ENCODE results near the gene RAP1GAP2. TPM values are rescaled to one million over a fixed set of nuclear protein-coding genes. Genes with fewer than 3 reads are reported as not detected.

RAP1GAP2 gene
- total RNA-seq, 1 experiment from 2014 or later, result 72.8 TPM

DNA sequence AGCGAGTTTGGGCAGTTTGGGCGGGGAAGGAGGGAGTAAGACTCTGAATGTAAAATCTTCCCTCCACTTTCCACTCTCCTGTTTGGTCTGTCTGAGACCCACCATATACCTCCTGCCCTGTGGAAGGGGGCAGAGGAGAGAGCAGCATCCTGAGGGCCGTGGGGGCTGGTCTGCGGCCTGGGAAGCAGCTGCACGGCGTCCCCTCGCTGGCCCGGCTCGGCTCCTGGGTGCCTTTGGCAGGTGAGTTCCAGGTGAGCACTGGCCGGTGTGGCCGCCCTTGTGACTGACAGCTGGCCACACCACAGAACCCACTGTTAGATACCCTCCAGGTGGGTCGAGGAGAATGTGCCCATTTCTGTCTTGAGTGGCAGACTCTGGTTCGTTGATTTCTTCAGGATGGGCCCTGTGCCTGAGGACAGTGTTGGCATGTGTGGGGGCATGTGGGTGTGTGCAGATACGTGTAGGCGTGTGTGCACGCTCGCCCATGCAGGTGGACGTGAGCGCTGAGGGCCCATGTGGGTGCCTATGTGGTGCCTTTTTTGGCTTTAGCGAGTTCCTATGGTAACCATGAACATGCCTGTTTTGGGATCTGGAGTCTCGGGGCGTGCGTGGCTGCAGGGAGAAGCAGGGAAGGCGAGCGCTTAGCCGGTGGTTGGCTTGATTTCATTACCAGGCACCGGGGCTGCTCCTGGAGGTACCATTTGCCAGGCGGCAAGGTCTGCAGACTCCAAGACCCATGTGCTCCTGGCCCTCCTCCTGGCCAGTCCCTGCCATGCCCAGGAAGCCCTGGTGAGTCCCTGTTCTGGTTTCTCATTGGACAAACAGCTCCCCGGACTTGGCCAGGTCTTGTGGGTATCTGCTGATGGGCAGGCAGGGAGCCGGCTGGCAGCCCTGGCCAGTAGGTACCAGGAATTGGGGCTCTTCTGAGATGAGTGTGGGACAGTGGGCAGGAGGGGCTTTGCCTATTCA, 12.4 kb downstream of the RAP1GAP2 start (continued):
- TF ChIP-seq, protein P1, sequence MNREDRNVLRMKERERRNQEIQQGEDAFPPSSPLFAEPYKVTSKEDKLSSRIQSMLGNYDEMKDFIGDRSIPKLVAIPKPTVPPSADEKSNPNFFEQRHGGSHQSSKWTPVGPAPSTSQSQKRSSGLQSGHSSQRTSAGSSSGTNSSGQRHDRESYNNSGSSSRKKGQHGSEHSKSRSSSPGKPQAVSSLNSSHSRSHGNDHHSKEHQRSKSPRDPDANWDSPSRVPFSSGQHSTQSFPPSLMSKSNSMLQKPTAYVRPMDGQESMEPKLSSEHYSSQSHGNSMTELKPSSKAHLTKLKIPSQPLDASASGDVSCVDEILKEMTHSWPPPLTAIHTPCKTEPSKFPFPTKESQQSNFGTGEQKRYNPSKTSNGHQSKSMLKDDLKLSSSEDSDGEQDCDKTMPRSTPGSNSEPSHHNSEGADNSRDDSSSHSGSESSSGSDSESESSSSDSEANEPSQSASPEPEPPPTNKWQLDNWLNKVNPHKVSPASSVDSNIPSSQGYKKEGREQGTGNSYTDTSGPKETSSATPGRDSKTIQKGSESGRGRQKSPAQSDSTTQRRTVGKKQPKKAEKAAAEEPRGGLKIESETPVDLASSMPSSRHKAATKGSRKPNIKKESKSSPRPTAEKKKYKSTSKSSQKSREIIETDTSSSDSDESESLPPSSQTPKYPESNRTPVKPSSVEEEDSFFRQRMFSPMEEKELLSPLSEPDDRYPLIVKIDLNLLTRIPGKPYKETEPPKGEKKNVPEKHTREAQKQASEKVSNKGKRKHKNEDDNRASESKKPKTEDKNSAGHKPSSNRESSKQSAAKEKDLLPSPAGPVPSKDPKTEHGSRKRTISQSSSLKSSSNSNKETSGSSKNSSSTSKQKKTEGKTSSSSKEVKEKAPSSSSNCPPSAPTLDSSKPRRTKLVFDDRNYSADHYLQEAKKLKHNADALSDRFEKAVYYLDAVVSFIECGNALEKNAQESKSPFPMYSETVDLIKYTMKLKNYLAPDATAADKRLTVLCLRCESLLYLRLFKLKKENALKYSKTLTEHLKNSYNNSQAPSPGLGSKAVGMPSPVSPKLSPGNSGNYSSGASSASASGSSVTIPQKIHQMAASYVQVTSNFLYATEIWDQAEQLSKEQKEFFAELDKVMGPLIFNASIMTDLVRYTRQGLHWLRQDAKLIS (CRISPR knock-in tag; IDR thresholded peaks at IDR 0.05; ENCODE audit: borderline replicate concordance), result no peak
- no peak for TF ChIP-seq NFE2L1 (CRISPR knock-in tag; IDR thresholded peaks at IDR 0.05)
- TF ChIP-seq, protein P2, sequence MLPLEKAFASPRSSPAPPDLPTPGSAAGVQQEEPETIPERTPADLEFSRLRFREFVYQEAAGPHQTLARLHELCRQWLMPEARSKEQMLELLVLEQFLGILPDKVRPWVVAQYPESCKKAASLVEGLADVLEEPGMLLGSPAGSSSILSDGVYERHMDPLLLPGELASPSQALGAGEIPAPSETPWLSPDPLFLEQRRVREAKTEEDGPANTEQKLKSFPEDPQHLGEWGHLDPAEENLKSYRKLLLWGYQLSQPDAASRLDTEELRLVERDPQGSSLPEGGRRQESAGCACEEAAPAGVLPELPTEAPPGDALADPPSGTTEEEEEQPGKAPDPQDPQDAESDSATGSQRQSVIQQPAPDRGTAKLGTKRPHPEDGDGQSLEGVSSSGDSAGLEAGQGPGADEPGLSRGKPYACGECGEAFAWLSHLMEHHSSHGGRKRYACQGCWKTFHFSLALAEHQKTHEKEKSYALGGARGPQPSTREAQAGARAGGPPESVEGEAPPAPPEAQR (CRISPR knock-in tag; IDR thresholded peaks at IDR 0.05), result no peak

- Mint-ChIP-seq H3K36me3 (no peaks in the 10 kb centered on the region), H3K9me3 (no peaks in the 10 kb centered on the region), H3K27me3 (ENCODE audit: low read depth) (no peaks in the 10 kb centered on the region), H3K27ac (no peak overlapping the region), H3K4me1 (peaks cover 10% of the 10 kb centered on the region), H3K4me3 (no peak overlapping the region)
- DNase-seq (ENCODE audit: low spot score), result no peak
- no peak for ATAC-seq
- ChIA-PET POLR2A (no interaction called here), CTCF (interaction anchor here (0.6 to 1.3 kb wide), 3 partner anchors 23 to 53 kb away, joined by 3 to 4 read pairs (median 3); no protein-coding TSS in a partner anchor)
- TF ChIP-seq ZBTB21 (CRISPR knock-in tag; IDR thresholded peaks at IDR 0.05; ENCODE audit: borderline replicate concordance) (no peak), ZNF219 (CRISPR knock-in tag; IDR thresholded peaks at IDR 0.05; ENCODE audit: borderline replicate concordance) (no peak), ATF6 (CRISPR knock-in tag; IDR thresholded peaks at IDR 0.05) (no peak), RORB (CRISPR knock-in tag; IDR thresholded peaks at IDR 0.05) (no peak), ETV6 (CRISPR knock-in tag; IDR thresholded peaks at IDR 0.05) (no peak), STAT6 (CRISPR knock-in tag; conservative IDR thresholded peaks at IDR 0.05; ENCODE audit: low read depth) (no peak), FOXK1 (CRISPR knock-in tag; IDR thresholded peaks at IDR 0.05) (no peak), ZBTB43 (CRISPR knock-in tag; IDR thresholded peaks at IDR 0.05) (no peak), ELF4 (CRISPR knock-in tag; IDR thresholded peaks at IDR 0.05; ENCODE audit: low read depth) (no peak), E2F4 (CRISPR knock-in tag; IDR thresholded peaks at IDR 0.05; ENCODE audit: borderline replicate concordance, low read depth) (no peak), TEAD4 (CRISPR knock-in tag; IDR thresholded peaks at IDR 0.05) (no peak), ATF1 (CRISPR knock-in tag; IDR thresholded peaks at IDR 0.05) (no peak), IRF2 (CRISPR knock-in tag; IDR thresholded peaks at IDR 0.05; ENCODE audit: borderline replicate concordance, low read depth) (no peak), SP1 (CRISPR knock-in tag; conservative IDR thresholded peaks at IDR 0.05) (no peak), NR3C1 (CRISPR knock-in tag; conservative IDR thresholded peaks at IDR 0.05; ENCODE audit: low read depth) (no peak), ZNF396 (CRISPR knock-in tag; IDR thresholded peaks at IDR 0.05; ENCODE audit: borderline replicate concordance) (no peak)
- TF ChIP-seq, protein P3, sequence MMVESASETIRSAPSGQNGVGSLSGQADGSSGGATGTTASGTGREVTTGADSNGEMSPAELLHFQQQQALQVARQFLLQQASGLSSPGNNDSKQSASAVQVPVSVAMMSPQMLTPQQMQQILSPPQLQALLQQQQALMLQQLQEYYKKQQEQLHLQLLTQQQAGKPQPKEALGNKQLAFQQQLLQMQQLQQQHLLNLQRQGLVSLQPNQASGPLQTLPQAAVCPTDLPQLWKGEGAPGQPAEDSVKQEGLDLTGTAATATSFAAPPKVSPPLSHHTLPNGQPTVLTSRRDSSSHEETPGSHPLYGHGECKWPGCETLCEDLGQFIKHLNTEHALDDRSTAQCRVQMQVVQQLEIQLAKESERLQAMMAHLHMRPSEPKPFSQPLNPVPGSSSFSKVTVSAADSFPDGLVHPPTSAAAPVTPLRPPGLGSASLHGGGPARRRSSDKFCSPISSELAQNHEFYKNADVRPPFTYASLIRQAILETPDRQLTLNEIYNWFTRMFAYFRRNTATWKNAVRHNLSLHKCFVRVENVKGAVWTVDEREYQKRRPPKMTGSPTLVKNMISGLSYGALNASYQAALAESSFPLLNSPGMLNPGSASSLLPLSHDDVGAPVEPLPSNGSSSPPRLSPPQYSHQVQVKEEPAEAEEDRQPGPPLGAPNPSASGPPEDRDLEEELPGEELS (CRISPR knock-in tag; IDR thresholded peaks at IDR 0.05), result no peak
These were observed 13.1 kb downstream of the RAP1GAP2 start for GRCh38 chr17:2809337-2809736.
